H1 (cell line): Measurements from ENCODE around the gene CBX2. TPM values are rescaled to one million over a fixed set of nuclear protein-coding genes. Genes with fewer than 3 reads are reported as not detected.

Source experiments
- BCL11A ChIP-seq, 2 experiments: IDR thresholded peaks; one replicate each; pipeline ENCODE4 v1.6.1; 2011; ENCODE audit warnings: low read depth in 2 of 2, low read length in 2 of 2, mild to moderate bottlenecking in 2 of 2
- CHD7 ChIP-seq: fragments of 300-600 bp; sonication (generic); IDR thresholded peaks from 2 replicates; pipeline ENCODE4 v1.7.1; 2012; ENCODE audit warnings: low read length, moderate library complexity, mild to moderate bottlenecking, inconsistent platforms; ENCODE audit not compliant: insufficient replicate concordance
- GTF2F1 ChIP-seq: IDR thresholded peaks from 2 replicates; pipeline ENCODE4 v1.6.1; 2012; ENCODE audit warnings: low read depth, low read length, improper control_type of control experiment, borderline replicate concordance
- MAFK ChIP-seq: IDR thresholded peaks from 2 replicates; pipeline ENCODE4 v1.6.1; 2012; ENCODE audit warnings: low read depth, mild to moderate bottlenecking, improper control_type of control experiment, low read length
- POLR2AphosphoS5 ChIP-seq: IDR thresholded peaks from 2 replicates; pipeline ENCODE4 v1.6.1; 2011; ENCODE audit warnings: low read depth, low read length
- SP4 ChIP-seq: IDR thresholded peaks from 2 replicates; pipeline ENCODE4 v1.6.1; 2012; ENCODE audit warnings: low read length, inconsistent platforms
- SUZ12 ChIP-seq: fragments of 200-600 bp; sonication (generic); IDR thresholded peaks from 2 replicates; pipeline ENCODE4 v1.6.1; 2012; ENCODE audit warnings: mild to moderate bottlenecking, inconsistent platforms, low read length, moderate library complexity, mixed read lengths
- polyA plus RNA-seq, 7 experiments: library from polyadenylated mRNA; depleted of rRNA in 3 of 7; stranded (reverse) in 5 of 7; unstranded in 2 of 7; fragments of >200 nt in 5 of 7; fragments of 200-250 nt in 2 of 7; gene quantifications; 1 replicate in 5 of 7; 2 replicates in 1 of 7; 4 replicates in 1 of 7; pipeline versions ENCODE4 v1.2.1 to v1.2.3, GENCODE V29; 2011 to 2013; ENCODE audit warnings: missing spikeins in 2 of 7, mixed read lengths in 2 of 7
- total RNA-seq: library from RNA; stranded (reverse); fragmentation: NEBNext Ultra II Directional; extraction: Animal tissue kit (Norgen Biotek cat#: 25700); gene quantifications from 2 replicates; pipeline ENCODE4 v1.2.1, GENCODE V29; 2021

Gene CBX2
- total and polyA plus RNA-seq, 2 of the 8 experiments (the other 6 are each of a cell fraction or from before 2014, with no cell fraction given) = 64.3 to 83.9 TPM

- TF ChIP-seq CHD7 = no peak
- TF ChIP-seq POLR2AphosphoS5 = no peak; the same call in none of the 2 replicates
- no peak for TF ChIP-seq MAFK
- TF ChIP-seq BCL11A (IDR thresholded peaks at IDR 0.05; ENCODE audit: low read depth in 2 of 2, low read length in 2 of 2) = no peak
- no peak for TF ChIP-seq SP4
- TF ChIP-seq GTF2F1 = no peak
- no peak for TF ChIP-seq SUZ12
Measured at GRCh38 chr17:79785017-79785899, 7.3 kb downstream of the CBX2 start (continued).
